GM12864 (cell line): ENCODE results near the gene TRABD2B.

Experiments used
- DNase-seq: peaks from one replicate; pipeline ENCODE4 v3.0.0-alpha.2; 2011; ENCODE audit warnings: low read depth
- H3K4me3 ChIP-seq: 2 replicates; pipeline ENCODE4 v1.5.1; 2011; ENCODE audit warnings: mild to moderate bottlenecking, low read depth, low read length, control low read depth
- CTCF ChIP-seq: IDR thresholded peaks from 2 replicates; pipeline ENCODE4 v1.5.1; 2011; ENCODE audit warnings: low read depth, mild to moderate bottlenecking, moderate library complexity, low read length, control low read depth, inconsistent platforms; ENCODE audit errors: missing control alignments

Gene TRABD2B

DNA sequence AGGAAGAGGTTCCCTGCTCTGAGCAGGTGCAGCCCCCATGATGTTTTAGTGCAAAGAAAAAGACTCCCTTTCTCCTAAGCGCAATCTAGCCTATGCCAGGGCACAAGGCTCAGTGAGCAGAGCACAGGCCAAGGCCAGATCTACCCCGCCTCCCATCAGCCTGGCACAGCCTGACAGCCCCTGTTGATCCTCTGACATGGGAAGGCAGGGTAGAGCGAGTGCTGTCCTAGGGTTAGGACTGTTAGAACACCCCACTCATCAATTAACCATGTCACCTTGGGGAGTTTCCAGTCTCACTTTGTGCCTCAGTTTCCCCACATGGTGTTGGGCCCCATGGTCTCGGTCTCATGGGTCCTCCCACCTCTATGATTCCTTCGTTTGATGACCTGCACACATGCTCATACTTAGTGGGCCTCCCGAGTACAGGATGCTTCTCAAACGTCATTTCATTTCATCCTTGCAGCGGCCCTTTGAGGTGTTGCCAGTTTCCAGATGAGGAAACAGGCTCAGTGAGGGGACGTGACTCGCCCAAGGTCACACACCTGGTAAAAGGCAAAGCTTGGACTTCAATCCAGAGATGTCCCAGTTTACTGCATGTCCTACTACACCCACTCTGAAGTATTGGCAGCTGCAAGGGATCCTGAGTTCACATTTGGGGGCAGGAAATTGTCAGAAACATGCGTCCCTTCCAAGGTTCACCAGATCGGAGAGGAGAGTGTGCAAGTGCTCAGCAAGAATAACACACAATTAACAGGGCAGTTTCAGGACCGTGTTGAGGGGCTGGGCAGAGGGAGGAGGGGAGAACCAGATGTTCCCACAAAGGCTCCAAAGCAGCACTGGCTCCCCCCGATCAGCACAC is 213.3 kb downstream of the TRABD2B start:
- H3K4me3 ChIP-seq = no peak overlapping the region
- no peak for DNase-seq
- no peak for TF ChIP-seq CTCF

DNA sequence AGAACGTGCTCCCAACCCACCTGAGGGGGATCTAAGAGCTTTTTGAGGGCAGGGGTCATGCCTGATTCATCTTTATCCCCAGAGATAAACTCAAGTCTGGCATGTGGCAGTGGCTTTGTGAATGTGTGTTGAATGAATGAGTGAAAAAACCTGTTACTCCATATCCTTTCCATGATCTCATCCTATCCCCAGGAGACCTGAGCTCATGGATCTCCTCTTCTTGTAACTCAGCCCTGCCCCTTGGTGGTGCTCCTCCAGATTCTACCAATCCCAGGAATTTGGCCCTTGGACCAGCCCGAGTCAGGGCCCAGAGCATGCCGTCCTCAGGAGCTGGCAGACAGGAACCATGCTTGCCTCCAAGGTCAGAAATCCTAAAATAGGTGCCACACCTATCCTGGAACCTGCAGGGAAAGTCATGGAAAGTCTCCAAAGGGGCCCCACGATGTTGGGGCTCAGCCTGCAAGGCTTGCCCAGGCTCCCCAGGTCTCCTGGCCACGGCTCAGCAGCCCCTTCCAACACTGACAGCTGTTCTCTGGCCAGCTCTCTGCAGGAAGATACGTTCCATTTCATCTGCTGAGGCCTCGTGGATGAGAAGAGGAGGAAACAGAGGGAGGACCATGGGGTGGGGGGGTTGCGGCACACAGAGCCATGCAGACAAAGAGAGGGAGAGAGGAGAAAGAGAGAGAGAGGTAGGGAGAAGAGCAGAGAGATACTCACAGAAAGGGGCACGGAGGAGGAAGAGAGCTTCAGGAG is 214.6 kb downstream of the TRABD2B start:
- DNase-seq = no peak
- TF ChIP-seq CTCF = no peak
- no peak overlapping the region for H3K4me3 ChIP-seq

DNA sequence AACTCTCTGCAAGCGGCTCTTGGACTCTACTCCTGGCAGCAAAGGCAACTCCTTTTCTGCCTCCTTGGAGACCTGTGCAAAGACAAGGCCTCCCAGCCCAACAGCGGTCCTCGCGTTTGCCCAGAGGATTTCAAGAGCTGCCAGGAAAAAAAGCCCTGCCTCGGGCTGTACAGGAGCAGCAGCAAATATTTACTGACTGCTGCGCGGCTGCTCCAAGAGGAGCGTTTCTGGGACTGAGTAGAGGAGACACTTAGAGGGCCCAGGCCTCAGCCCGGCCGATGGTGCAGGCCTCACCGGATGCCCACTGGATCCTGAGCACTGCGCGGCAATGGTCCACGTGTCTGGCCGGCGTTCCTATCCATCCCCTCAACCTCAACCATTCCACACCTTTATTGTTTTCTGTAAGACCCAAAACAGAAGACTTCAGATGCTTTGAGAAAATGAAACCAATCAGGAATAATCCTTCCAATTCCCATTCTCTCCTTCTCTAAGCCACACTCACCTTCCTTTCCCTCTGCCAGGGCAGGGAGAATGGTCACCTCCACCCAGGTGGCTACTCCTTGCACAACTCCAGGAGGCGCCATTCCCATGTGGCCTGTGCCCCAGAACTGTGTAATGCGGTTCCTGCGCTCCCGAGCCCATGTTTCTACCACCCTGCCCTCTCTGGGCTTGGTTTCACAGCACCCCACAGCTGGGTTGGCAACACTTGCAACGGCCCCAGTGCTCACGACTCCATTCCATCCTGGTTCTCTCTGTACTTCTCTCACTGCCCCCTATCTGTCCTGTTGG is 215.8 kb downstream of the TRABD2B start:
- no peak for DNase-seq
- no peak for TF ChIP-seq CTCF
- H3K4me3 ChIP-seq = no peak overlapping the region

DNA sequence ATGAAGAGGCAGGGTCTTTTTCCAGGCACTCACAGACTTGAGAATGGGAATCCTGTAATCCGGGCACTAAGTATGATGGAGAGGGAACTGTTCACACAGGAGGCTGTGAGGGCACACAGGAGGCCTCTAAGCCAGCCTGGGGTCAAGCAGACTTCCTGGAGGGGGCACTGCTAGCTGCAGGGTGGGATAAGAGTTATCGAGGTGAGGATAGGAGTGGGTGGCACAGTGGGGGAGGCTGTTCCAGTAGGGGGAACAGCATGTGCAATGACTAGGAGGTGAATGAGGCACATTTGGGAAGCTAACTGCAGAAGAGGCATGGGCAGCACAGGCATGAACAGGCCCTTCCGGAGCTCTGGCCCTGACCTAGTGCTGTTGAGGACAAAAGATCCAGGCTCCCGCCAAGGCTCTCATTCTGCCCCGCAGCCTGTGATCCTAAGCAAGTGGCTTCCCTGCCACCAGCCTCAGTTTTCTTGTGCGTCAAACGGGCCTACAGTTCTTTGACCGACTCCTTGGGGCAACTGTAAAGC is 216.7 kb downstream of the TRABD2B start:
- no peak for TF ChIP-seq CTCF
- no peak for DNase-seq
- H3K4me3 ChIP-seq = no peak overlapping the region

DNA sequence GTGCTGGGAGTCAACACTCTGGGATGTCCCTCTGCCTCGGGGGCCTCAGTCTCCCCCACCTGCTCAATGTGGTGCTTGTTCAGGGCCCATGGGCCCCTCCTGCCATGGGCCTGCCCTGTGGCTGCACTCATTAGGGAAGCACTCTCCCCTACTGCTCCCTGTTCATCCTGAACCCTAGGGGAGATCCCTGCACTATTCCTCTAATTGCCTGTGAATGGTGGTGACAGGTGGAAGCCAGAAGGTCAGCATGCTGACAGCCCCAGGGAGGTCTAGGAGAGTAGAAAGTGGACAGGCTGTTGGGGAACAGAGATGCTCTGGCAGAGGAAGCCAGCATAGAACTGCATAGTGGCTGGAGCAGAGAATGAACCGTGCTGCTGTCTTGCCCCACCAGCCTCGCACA is 217.6 kb downstream of the TRABD2B start:
- H3K4me3 ChIP-seq = no peak overlapping the region
- TF ChIP-seq CTCF = no peak
- no peak for DNase-seq

GRCh38 chr1:47778280-47778679 is 218.9 kb downstream of the TRABD2B start:
- no peak overlapping the region for H3K4me3 ChIP-seq
- TF ChIP-seq CTCF = no peak
- DNase-seq = no peak
